Spleen (tissue), 7 donors: ENCODE results near the gene SDK1.

Source experiments
- POLR2A ChIP-seq, 3 donors: fragments of 450-650 bp; IDR thresholded peaks; one replicate each; pipeline ENCODE4 v1.5.1; 2017; ENCODE audit warnings: antibody characterized with exemption in 3 of 3, mild to moderate bottlenecking in 1 of 3
- POLR2AphosphoS5 ChIP-seq, 3 donors: sonication (generic); formaldehyde crosslinking; IDR thresholded peaks; one replicate each; pipeline ENCODE4 v1.5.1; 2017; ENCODE audit warnings: antibody characterized with exemption in 3 of 3
- TF ChIP-seq, protein P1 (sequence below), 11 experiments: fragments of 200-600 bp in 7 of 11; fragments of 450-650 bp in 4 of 11; sonication (generic) in 4 of 11; IDR thresholded peaks in 8 of 11; conservative IDR thresholded peaks in 3 of 11; 1 replicate in 7 of 11; 2 replicates in 4 of 11; pipeline versions ENCODE4 v1.4.0 to v1.8.0; 2016 to 2021; ENCODE audit warnings: antibody characterized with exemption in 11 of 11, inconsistent platforms in 4 of 11, mild to moderate bottlenecking in 1 of 11
- donor health status: DM: no; HTN: no; CAD: no; lungs with moderate emphysema.
- donor health status: DM: no; HTN: no; CAD: no.
- donor health status: DM: no; HTN: no; CAD: no.

DNA sequence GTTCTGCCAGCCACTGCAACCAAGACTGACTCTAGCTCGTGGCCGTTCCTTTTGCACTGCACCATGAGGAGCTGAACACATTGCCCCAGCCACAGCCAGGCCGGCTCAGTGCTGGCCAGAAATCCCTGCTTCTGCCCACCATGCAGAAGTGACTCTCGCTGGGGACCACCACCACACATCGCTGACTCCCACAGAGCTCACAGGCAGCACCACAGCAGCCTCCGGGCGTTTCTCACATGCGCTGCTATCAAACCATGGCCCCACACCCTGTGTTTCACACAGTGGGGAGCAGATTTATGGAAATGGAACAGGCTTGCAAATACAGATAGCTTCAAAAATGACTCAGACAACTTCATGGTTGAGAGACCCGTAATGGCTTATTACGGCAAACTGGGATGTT lies 15.4 kb upstream of the SDK1 start:
- TF ChIP-seq, protein P1, sequence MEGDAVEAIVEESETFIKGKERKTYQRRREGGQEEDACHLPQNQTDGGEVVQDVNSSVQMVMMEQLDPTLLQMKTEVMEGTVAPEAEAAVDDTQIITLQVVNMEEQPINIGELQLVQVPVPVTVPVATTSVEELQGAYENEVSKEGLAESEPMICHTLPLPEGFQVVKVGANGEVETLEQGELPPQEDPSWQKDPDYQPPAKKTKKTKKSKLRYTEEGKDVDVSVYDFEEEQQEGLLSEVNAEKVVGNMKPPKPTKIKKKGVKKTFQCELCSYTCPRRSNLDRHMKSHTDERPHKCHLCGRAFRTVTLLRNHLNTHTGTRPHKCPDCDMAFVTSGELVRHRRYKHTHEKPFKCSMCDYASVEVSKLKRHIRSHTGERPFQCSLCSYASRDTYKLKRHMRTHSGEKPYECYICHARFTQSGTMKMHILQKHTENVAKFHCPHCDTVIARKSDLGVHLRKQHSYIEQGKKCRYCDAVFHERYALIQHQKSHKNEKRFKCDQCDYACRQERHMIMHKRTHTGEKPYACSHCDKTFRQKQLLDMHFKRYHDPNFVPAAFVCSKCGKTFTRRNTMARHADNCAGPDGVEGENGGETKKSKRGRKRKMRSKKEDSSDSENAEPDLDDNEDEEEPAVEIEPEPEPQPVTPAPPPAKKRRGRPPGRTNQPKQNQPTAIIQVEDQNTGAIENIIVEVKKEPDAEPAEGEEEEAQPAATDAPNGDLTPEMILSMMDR (IDR thresholded peaks at IDR 0.05 in 8 of 11, conservative IDR thresholded peaks at IDR 0.05 in 3 of 11) = no peak
- TF ChIP-seq POLR2A (IDR thresholded peaks at IDR 0.05) = no peak
- TF ChIP-seq POLR2AphosphoS5 (IDR thresholded peaks at IDR 0.05) = no peak
